ENCODE measurements around the gene EIF2D.

EIF2D gene

GRCh38 chr1:206554701-206555472 lies 57.4 kb downstream of the EIF2D start:
- no peak for TF ChIP-seq FOXM1 (IDR thresholded peaks at IDR 0.05; ENCODE audit: borderline replicate concordance, low read depth)
- TF ChIP-seq ZBTB7A (IDR thresholded peaks at IDR 0.05; ENCODE audit: low read depth), result no peak
- no peak for TF ChIP-seq CREB1 (IDR thresholded peaks at IDR 0.05; ENCODE audit: low read depth)
- TF ChIP-seq REST (IDR thresholded peaks at IDR 0.05; ENCODE audit: low read depth), result no peak

- TF ChIP-seq REST (IDR thresholded peaks at IDR 0.05; ENCODE audit: low read depth), result no peak
- TF ChIP-seq NFIC (IDR thresholded peaks at IDR 0.05), result no peak
- no peak for TF ChIP-seq EP300 (IDR thresholded peaks at IDR 0.05; ENCODE audit: borderline replicate concordance)
- no peak for TF ChIP-seq TAF1 (IDR thresholded peaks at IDR 0.05; ENCODE audit: low read depth)
- TF ChIP-seq MAX (IDR thresholded peaks at IDR 0.05), result no peak
- TF ChIP-seq TEAD4 (IDR thresholded peaks at IDR 0.05), result no peak
- no peak for TF ChIP-seq ZBTB7A (IDR thresholded peaks at IDR 0.05; ENCODE audit: low read depth)
- no peak for TF ChIP-seq EGR1 (IDR thresholded peaks at IDR 0.05)
Observed at GRCh38 chr1:206554211-206554610, 58.1 kb downstream of the EIF2D start.

- TF ChIP-seq FOXM1 (IDR thresholded peaks at IDR 0.05; ENCODE audit: borderline replicate concordance, low read depth) (no peak), EGR1 (IDR thresholded peaks at IDR 0.05) (no peak), CREB1 (IDR thresholded peaks at IDR 0.05; ENCODE audit: low read depth) (no peak), ZBTB7A (IDR thresholded peaks at IDR 0.05; ENCODE audit: low read depth) (no peak), TCF12 (IDR thresholded peaks at IDR 0.05; ENCODE audit: low read depth) (no peak), TEAD4 (IDR thresholded peaks at IDR 0.05) (no peak), TAF1 (IDR thresholded peaks at IDR 0.05; ENCODE audit: low read depth) (no peak), REST (IDR thresholded peaks at IDR 0.05; ENCODE audit: low read depth) (no peak), RAD21 (IDR thresholded peaks at IDR 0.05; ENCODE audit: low read depth) (no peak), CEBPB (IDR thresholded peaks at IDR 0.05) (no peak), USF1 (IDR thresholded peaks at IDR 0.05) (no peak), EP300 (IDR thresholded peaks at IDR 0.05; ENCODE audit: borderline replicate concordance) (no peak), MAX (IDR thresholded peaks at IDR 0.05) (no peak), YY1 (IDR thresholded peaks at IDR 0.05; ENCODE audit: low read depth) (no peak)
Observed at GRCh38 chr1:206551986-206552326, 60.3 kb downstream of the EIF2D start.

- no peak for TF ChIP-seq CREB1 (IDR thresholded peaks at IDR 0.05; ENCODE audit: low read depth)
- no peak for TF ChIP-seq RAD21 (IDR thresholded peaks at IDR 0.05; ENCODE audit: low read depth)
- TF ChIP-seq ZBTB7A (IDR thresholded peaks at IDR 0.05; ENCODE audit: low read depth), result no peak
- no peak for TF ChIP-seq TCF12 (IDR thresholded peaks at IDR 0.05; ENCODE audit: low read depth)
- no peak for TF ChIP-seq TAF1 (IDR thresholded peaks at IDR 0.05; ENCODE audit: low read depth)
- TF ChIP-seq NFIC (IDR thresholded peaks at IDR 0.05), result no peak
- no peak for TF ChIP-seq USF1 (IDR thresholded peaks at IDR 0.05)
- no peak for TF ChIP-seq CEBPB (IDR thresholded peaks at IDR 0.05)
- TF ChIP-seq YY1 (IDR thresholded peaks at IDR 0.05; ENCODE audit: low read depth), result no peak
- no peak for TF ChIP-seq MAX (IDR thresholded peaks at IDR 0.05)
- no peak for TF ChIP-seq REST (IDR thresholded peaks at IDR 0.05; ENCODE audit: low read depth)
- TF ChIP-seq TEAD4 (IDR thresholded peaks at IDR 0.05), result no peak
- TF ChIP-seq EGR1 (IDR thresholded peaks at IDR 0.05), result no peak
- TF ChIP-seq EP300 (IDR thresholded peaks at IDR 0.05; ENCODE audit: borderline replicate concordance), result no peak
Observed at GRCh38 chr1:206551296-206551985, 60.8 kb downstream of the EIF2D start.
